Mesothelial cell of epicardium (in vitro differentiated cells): ENCODE data around the gene CD83. TPM values are rescaled to one million over a fixed set of nuclear protein-coding genes. Genes with fewer than 3 reads are reported as not detected.

Experiments
- DNase-seq, 2 experiments: peaks; one replicate each; pipeline ENCODE4 v3.0.0; 2021; ENCODE audit warnings: low spot score in 2 of 2; ENCODE audit not compliant: unreplicated experiment in 2 of 2
- H3K27ac Mint-ChIP-seq: 2 replicates; pipeline ENCODE4 v1.8.0; 2021; ENCODE audit warnings: mixed read lengths
- H3K27me3 Mint-ChIP-seq: 2 replicates; pipeline ENCODE4 v1.8.0; 2021; ENCODE audit warnings: low read depth, mixed read lengths
- H3K36me3 Mint-ChIP-seq: 2 replicates; pipeline ENCODE4 v1.8.0; 2021; ENCODE audit warnings: mixed read lengths
- H3K4me1 Mint-ChIP-seq: 2 replicates; pipeline ENCODE4 v1.8.0; 2021; ENCODE audit warnings: mixed read lengths
- H3K4me3 Mint-ChIP-seq: 2 replicates; pipeline ENCODE4 v1.8.0; 2021; ENCODE audit warnings: mild to moderate bottlenecking, moderate library complexity, mixed read lengths
- H3K9me3 Mint-ChIP-seq: 2 replicates; pipeline ENCODE4 v1.8.0; 2021; ENCODE audit warnings: mixed read lengths
- CTCF ChIP-seq: fragments of 200-600 bp; sonication (generic); IDR thresholded peaks from one replicate; pipeline ENCODE4 v1.5.0; 2021; ENCODE audit warnings: antibody characterized with exemption; ENCODE audit not compliant: unreplicated experiment
- total RNA-seq: library from RNA; stranded (reverse); gene quantifications from 3 replicates; pipeline ENCODE4 v1.2.1, GENCODE V29; 2021

CD83 gene
- total RNA-seq, 1 donor from 2014 or later, result 6.7 TPM

GRCh38 chr6:14081126-14081525, 36.4 kb upstream of the CD83 start:
- H3K27me3 Mint-ChIP-seq, result peaks cover 1% of the 10 kb centered on the region
- H3K36me3 Mint-ChIP-seq, result no peaks in the 10 kb centered on the region
- no peak overlapping the region for H3K4me3 Mint-ChIP-seq
- TF ChIP-seq CTCF, result no peak
- peaks cover 7% of the 10 kb centered on the region for H3K4me1 Mint-ChIP-seq
- H3K27ac Mint-ChIP-seq, result no peak overlapping the region
- no peaks in the 10 kb centered on the region for H3K9me3 Mint-ChIP-seq
- no peak for DNase-seq

- TF ChIP-seq CTCF, result no peak
- Mint-ChIP-seq H3K36me3 (no peaks in the 10 kb centered on the region), H3K27ac (no peak overlapping the region), H3K4me3 (no peak overlapping the region), H3K27me3 (peaks cover 3% of the 10 kb centered on the region), H3K9me3 (no peaks in the 10 kb centered on the region), H3K4me1 (peaks cover 7% of the 10 kb centered on the region)
- no peak for DNase-seq
Measured at GRCh38 chr6:14082771-14083170, 34.8 kb upstream of the CD83 start.

GRCh38 chr6:14083262-14083661, 34.3 kb upstream of the CD83 start:
- H3K4me1 Mint-ChIP-seq, result peaks cover 7% of the 10 kb centered on the region
- no peak overlapping the region for H3K27ac Mint-ChIP-seq
- DNase-seq, result no peak
- H3K4me3 Mint-ChIP-seq, result no peak overlapping the region
- H3K27me3 Mint-ChIP-seq, result peaks cover 5% of the 10 kb centered on the region
- H3K36me3 Mint-ChIP-seq, result no peaks in the 10 kb centered on the region
- no peaks in the 10 kb centered on the region for H3K9me3 Mint-ChIP-seq
- TF ChIP-seq CTCF, result no peak

- Mint-ChIP-seq H3K36me3 (no peaks in the 10 kb centered on the region), H3K9me3 (no peaks in the 10 kb centered on the region), H3K4me3 (no peak overlapping the region), H3K4me1 (peaks cover 7% of the 10 kb centered on the region), H3K27ac (no peak overlapping the region), H3K27me3 (peaks cover 9% of the 10 kb centered on the region)
- no peak for DNase-seq
- no peak for TF ChIP-seq CTCF
Measured at GRCh38 chr6:14083751-14084150, 33.8 kb upstream of the CD83 start.

- TF ChIP-seq CTCF, result no peak
- H3K4me1 Mint-ChIP-seq, result peaks cover 6% of the 10 kb centered on the region
- no peaks in the 10 kb centered on the region for H3K9me3 Mint-ChIP-seq
- H3K4me3 Mint-ChIP-seq, result no peak overlapping the region
- H3K27me3 Mint-ChIP-seq, result peaks cover 11% of the 10 kb centered on the region
- no peak overlapping the region for H3K27ac Mint-ChIP-seq
- DNase-seq, result no peak
- no peaks in the 10 kb centered on the region for H3K36me3 Mint-ChIP-seq
Measured at GRCh38 chr6:14084388-14084787, 33.2 kb upstream of the CD83 start.

GRCh38 chr6:14085176-14085787, 32.3 kb upstream of the CD83 start:
- TF ChIP-seq CTCF, result no peak
- Mint-ChIP-seq H3K36me3 (no peaks in the 10 kb centered on the region), H3K4me1 (no peaks in the 10 kb centered on the region), H3K9me3 (peaks cover 4% of the 10 kb centered on the region), H3K27me3 (peaks cover 11% of the 10 kb centered on the region), H3K4me3 (no peak overlapping the region), H3K27ac (no peak overlapping the region)
- DNase-seq, result no peak
